DMS153 treated with DMSO at 0.1 percent for 48 hours (cell line): ENCODE data around the gene EXOSC5.
"Not testable (repeated sequence)": the region's sequence is repeated elsewhere in the genome, so short reads cannot be mapped to it uniquely, and the experiment has no call there.

Source experiments
- DNase-seq: peaks from one replicate; lab custom pipeline; 2025; ENCODE audit not compliant: unreplicated experiment; lab: John Stamatoyannopoulos, UW

The EXOSC5 gene

GRCh38 chr19:41371541-41371940 is 25.6 kb downstream of the EXOSC5 start:
- no peak for DNase-seq

DNA sequence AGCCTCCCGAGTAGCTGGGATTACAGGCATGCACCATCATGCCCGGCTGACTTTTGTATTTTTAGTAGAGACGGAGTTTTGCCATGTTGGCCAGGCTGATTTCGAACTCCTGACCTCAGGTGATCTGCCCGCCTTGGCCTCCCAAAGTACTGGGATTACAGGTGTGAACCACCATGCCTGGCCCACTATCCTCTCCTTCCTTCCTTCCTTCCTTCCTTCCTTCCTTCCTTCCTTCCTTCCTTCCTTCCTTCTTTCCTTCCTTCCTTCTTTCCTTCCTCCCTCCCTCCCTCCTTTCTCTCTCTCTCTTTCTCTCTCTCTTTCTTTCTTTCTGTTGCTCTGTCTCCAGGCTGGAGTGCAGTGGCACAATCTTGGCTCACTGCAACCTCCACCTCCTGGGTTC is 26.0 kb downstream of the EXOSC5 start:
- not testable (repeated sequence) for DNase-seq

- DNase-seq = no peak
Measured at GRCh38 chr19:41369769-41370168, 27.4 kb downstream of the EXOSC5 start.

DNA sequence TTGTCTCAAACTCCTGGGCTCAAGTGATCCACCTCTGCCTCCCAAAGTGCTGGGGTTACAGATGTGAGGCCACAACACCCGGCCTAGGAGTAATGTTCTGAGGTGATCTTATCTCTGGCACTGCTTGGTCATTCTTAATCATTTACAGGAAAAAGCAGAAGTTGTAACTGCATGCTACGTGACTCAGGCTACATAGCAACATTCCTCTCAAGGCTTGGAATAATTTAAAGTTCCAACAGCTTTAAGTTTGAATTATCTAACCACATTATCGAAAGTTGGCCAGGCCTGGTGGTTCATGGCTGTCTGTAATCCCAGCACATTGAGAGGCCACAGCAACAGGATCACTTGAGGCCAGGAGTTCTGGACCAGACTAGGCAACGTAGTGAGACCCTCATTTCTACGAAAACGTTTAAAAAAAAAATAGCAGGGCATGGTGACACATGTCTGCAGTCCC is 29.3 kb downstream of the EXOSC5 start:
- no peak for DNase-seq

GRCh38 chr19:41366089-41366488 is 31.1 kb downstream of the EXOSC5 start:
- no peak for DNase-seq

DNA sequence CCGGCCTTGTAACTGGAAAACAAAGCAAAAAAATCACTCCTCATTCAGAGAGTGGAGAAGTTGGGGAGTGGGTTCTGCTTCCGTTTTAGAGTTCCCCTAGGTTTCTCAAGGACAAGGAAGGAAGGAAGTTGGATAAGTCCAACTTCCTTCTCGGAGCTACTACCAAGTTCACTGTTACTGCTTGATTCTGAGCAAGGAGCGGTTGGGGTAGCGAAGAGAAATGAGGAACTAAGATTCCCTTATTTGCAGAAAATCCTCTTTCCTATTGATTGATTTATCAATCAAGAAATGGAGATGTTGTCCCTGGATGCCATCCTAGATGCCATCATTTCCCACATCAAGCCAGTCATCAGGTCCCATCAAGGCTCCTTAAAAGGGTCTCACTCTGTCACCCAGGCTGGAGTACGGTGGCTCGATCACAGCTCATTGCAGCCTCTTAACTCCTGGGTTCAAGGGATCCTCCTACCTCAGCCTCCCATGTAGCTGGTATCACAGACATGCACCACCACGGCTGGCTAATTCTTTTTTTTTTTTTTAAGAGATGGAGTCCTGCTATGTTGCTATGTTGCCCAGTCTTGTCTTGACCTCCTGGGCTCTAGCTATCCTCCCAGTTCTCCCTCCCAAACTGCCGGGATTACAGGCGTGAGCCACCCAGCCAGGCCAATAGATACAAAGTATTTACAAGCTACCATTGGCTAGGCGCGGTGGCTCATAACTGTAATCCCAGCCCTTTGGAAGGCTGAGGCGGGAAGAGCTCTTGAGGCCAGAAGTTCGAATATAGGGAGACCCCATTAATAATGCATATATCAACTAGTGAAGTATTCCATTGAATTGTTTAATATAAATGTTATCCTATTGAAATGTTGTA is 32.4 kb downstream of the EXOSC5 start:
- DNase-seq = no peak

GRCh38 chr19:41363753-41364523 is 33.2 kb downstream of the EXOSC5 start, which contains the start of gene B9D2:
TSS of gene B9D2 (minus strand) at chr19:41364149. CDS start at chr19:41363519, 630 bp downstream.
- peak; percentile 97 for DNase-seq

- no peak for DNase-seq
Measured at GRCh38 chr19:41363371-41363752, 33.8 kb downstream of the EXOSC5 start.

- no peak for DNase-seq
Measured at GRCh38 chr19:41362143-41362847, 34.9 kb downstream of the EXOSC5 start.

- DNase-seq = no peak
Measured at GRCh38 chr19:41359741-41360140, 37.4 kb downstream of the EXOSC5 start.

DNA sequence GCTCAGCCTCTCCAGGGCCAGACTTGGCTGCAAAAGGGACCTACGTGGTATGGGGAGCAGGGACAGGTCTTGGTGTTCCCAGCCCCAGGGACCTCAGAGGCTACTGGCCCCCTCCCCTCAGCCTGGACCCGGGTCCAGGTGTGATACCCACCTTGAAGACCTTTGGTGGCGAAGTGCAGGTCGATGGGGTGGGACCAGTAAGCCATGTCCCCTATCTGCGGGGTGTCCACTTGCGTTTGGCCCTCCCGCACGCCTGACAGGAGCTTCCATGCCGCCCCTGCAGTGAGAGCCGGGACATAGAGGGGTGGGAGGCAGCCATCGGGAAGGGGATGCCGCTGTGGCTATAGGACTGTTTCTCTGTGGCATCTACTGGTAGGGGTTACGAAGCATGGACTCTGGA is 39.4 kb downstream of the EXOSC5 start:
- no peak for DNase-seq

- DNase-seq = no peak
Measured at GRCh38 chr19:41356984-41357739, 40.0 kb downstream of the EXOSC5 start.

GRCh38 chr19:41355802-41356201 is 41.4 kb downstream of the EXOSC5 start:
- no peak for DNase-seq

GRCh38 chr19:41355035-41355434 is 42.1 kb downstream of the EXOSC5 start:
- DNase-seq = no peak

- DNase-seq = no peak
Measured at GRCh38 chr19:41354343-41354953, 42.7 kb downstream of the EXOSC5 start.

GRCh38 chr19:41353466-41354342 is 43.5 kb downstream of the EXOSC5 start, which contains the start of gene TGFB1:
TSS of gene TGFB1 (minus strand) at chr19:41353922. CDS start at chr19:41353044, 878 bp downstream.
- DNase-seq = no peak

DNA sequence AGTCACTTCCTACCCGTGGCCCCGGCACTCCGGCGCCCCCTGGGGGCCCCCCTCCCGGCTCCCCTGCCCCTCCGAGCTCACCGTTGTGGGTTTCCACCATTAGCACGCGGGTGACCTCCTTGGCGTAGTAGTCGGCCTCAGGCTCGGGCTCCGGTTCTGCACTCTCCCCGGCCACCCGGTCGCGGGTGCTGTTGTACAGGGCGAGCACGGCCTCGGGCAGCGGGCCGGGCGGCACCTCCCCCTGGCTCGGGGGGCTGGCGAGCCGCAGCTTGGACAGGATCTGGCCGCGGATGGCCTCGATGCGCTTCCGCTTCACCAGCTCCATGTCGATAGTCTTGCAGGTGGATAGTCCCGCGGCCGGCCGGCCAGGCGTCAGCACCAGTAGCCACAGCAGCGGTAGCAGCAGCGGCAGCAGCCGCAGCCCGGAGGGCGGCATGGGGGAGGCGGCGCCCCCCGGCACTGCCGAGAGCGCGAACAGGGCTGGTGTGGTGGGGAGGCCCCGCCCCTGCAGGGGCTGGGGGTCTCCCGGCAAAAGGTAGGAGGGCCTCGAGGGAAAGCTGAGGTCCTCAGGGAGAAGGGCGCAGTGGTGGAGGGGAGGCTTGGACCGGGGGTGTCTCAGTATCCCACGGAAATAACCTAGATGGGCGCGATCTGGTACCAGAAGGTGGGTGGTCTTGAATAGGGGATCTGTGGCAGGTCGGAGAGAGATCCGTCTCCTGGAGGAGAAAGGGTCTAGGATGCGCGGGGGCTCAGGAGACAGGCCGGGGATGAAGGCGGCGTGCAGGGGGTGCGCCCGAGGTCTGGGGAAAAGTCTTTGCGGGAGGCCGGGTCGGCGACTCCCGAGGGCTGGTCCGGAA is 44.3 kb downstream of the EXOSC5 start:
- DNase-seq = no peak

DNA sequence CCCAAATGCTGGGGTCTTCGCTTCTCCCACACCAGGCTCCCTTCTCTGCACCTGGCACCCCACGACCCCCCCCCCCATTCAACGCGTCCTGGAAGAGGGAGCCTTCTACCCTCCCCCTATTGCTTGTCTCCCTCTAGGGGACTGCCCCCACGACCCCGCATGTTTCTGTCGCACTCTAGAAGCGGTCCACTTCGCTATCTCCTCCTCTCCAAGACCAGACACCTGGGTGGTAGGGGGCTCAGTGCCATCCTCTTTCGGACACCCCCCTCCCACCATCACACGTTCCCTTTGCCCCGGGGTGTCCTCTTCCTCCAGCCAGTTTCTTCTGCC is 44.9 kb downstream of the EXOSC5 start:
- DNase-seq = no peak
